Measurements from ENCODE around the gene ZNF106. TPM values are rescaled to one million over a fixed set of nuclear protein-coding genes. Genes with fewer than 3 reads are reported as not detected.

Gene ZNF106
- total RNA-seq, 1 experiment from 2014 or later, result 102 TPM

- intact Hi-C loops (cut with micrococcal nuclease; ENCODE audit: unreplicated experiment), result loop anchor here (10.0 kb wide), 1 partner anchor 301 kb away; no protein-coding TSS in a partner anchor
- no peaks in the 10 kb centered on the region for H3K27me3 ChIP-seq (replicated peaks; ENCODE audit: insufficient read depth, low read depth, low read length, poor library complexity)
- no peak overlapping the region for H3K4me3 ChIP-seq (ENCODE audit: low read depth, low read length, poor library complexity, severe bottlenecking)
- no peaks in the 10 kb centered on the region for H3K36me3 ChIP-seq (ENCODE audit: insufficient read depth, low read length, poor library complexity, severe bottlenecking)
- peak; percentile 67 for DNase-seq (ENCODE audit: low spot score)
- ChIA-PET CTCF (interaction anchor here (0.5 to 1.6 kb wide), 11 partner anchors 11 to 409 kb away, joined by 3 to 9 read pairs (median 3); partner anchors contain the start of gene PLA2G4F), POLR2A (ENCODE audit: low non-redundant PET) (interaction anchor here (0.7 kb wide), 1 partner anchor 244 kb away, joined by 5 read pairs; no protein-coding TSS in a partner anchor)
- BruUV-seq (replicated peaks), result no TSS peak
- H3K27ac ChIP-seq (ENCODE audit: low read depth, low read length, poor library complexity, severe bottlenecking), result no peak overlapping the region
- no peaks in the 10 kb centered on the region for H3K9me3 ChIP-seq (ENCODE audit: low read depth, low read length, poor library complexity, severe bottlenecking)
- no peaks in the 10 kb centered on the region for H3K4me1 ChIP-seq (ENCODE audit: insufficient read depth, low read length, poor library complexity, severe bottlenecking)
- peak; percentile 88 for TF ChIP-seq CTCF (conservative IDR thresholded peaks at IDR 0.05; ENCODE audit: low read depth, low read length)
- TF ChIP-seq EZH2 (IDR thresholded peaks at IDR 0.05; ENCODE audit: borderline replicate concordance, low read depth, low read length, poor library complexity, severe bottlenecking), result no peak
Measured at GRCh38 chr15:42385206-42385979, 105.5 kb downstream of the ZNF106 start.

- ChIA-PET POLR2A (ENCODE audit: low non-redundant PET) (no interaction called here), CTCF (interaction anchor here (0.6 to 1.6 kb wide), 6 partner anchors 14 to 269 kb away, joined by 3 to 7 read pairs (median 3); partner anchors contain the start of gene PLA2G4F)
- no TSS peak for BruUV-seq (replicated peaks)
Measured at GRCh38 chr15:42384597-42384996, 106.3 kb downstream of the ZNF106 start.

GRCh38 chr15:42378011-42378410, 112.9 kb downstream of the ZNF106 start:
- Histone ChIP-seq H3K9me3 (ENCODE audit: low read depth, low read length, poor library complexity, severe bottlenecking) (no peaks in the 10 kb centered on the region), H3K27ac (ENCODE audit: low read depth, low read length, poor library complexity, severe bottlenecking) (no peak overlapping the region), H3K27me3 (replicated peaks; ENCODE audit: insufficient read depth, low read depth, low read length, poor library complexity) (no peaks in the 10 kb centered on the region), H3K4me1 (ENCODE audit: insufficient read depth, low read length, poor library complexity, severe bottlenecking) (no peaks in the 10 kb centered on the region), H3K36me3 (ENCODE audit: insufficient read depth, low read length, poor library complexity, severe bottlenecking) (no peaks in the 10 kb centered on the region), H3K4me3 (ENCODE audit: low read depth, low read length, poor library complexity, severe bottlenecking) (no peak overlapping the region)
- CTCF ChIA-PET, result no interaction called here
- BruUV-seq (replicated peaks), result no TSS peak
- intact Hi-C loops (cut with micrococcal nuclease; ENCODE audit: unreplicated experiment), result loop anchor here (10.0 kb wide), 1 partner anchor 63 kb away; no protein-coding TSS in a partner anchor
- no peak for DNase-seq (ENCODE audit: low spot score)
- no peak for TF ChIP-seq EZH2 (IDR thresholded peaks at IDR 0.05; ENCODE audit: borderline replicate concordance, low read depth, low read length, poor library complexity, severe bottlenecking)
- no peak for TF ChIP-seq CTCF (conservative IDR thresholded peaks at IDR 0.05; ENCODE audit: low read depth, low read length)
- POLR2A ChIA-PET (ENCODE audit: low non-redundant PET), result no interaction called here

More at GRCh38 chr15:42384597-42384996, 106.3 kb downstream of the ZNF106 start:
- DNase-seq (ENCODE audit: low spot score), result peak; percentile 42
- no peak overlapping the region for H3K27ac ChIP-seq (ENCODE audit: low read depth, low read length, poor library complexity, severe bottlenecking)
- no peaks in the 10 kb centered on the region for H3K36me3 ChIP-seq (ENCODE audit: insufficient read depth, low read length, poor library complexity, severe bottlenecking)
- no peaks in the 10 kb centered on the region for H3K4me1 ChIP-seq (ENCODE audit: insufficient read depth, low read length, poor library complexity, severe bottlenecking)
- no peak overlapping the region for H3K4me3 ChIP-seq (ENCODE audit: low read depth, low read length, poor library complexity, severe bottlenecking)
- H3K27me3 ChIP-seq (replicated peaks; ENCODE audit: insufficient read depth, low read depth, low read length, poor library complexity), result no peaks in the 10 kb centered on the region
- intact Hi-C loops (cut with micrococcal nuclease; ENCODE audit: unreplicated experiment), result loop anchor here (10.0 kb wide), 1 partner anchor 300 kb away; no protein-coding TSS in a partner anchor
- no peaks in the 10 kb centered on the region for H3K9me3 ChIP-seq (ENCODE audit: low read depth, low read length, poor library complexity, severe bottlenecking)
- no peak for TF ChIP-seq EZH2 (IDR thresholded peaks at IDR 0.05; ENCODE audit: borderline replicate concordance, low read depth, low read length, poor library complexity, severe bottlenecking)
- no peak for TF ChIP-seq CTCF (conservative IDR thresholded peaks at IDR 0.05; ENCODE audit: low read depth, low read length)
